Prostate gland (tissue), 2 donors: ENCODE data around the gene CEP85. TPM values are rescaled to one million over a fixed set of nuclear protein-coding genes. Genes with fewer than 3 reads are reported as not detected.

Source experiments
- DNase-seq: peaks from one replicate; pipeline ENCODE4 v3.0.0-alpha.2; 2019; ENCODE audit warnings: low spot score
- H3K27ac ChIP-seq, 2 donors: fragments of 200-600 bp; sonication (generic); 2 replicates each; pipeline ENCODE4 v1.5.1; 2017 to 2019
- H3K27me3 ChIP-seq: fragments of 200-600 bp; sonication (generic); replicated peaks from 2 replicates; pipeline ENCODE4 v1.5.1; 2019; ENCODE audit not compliant: insufficient read depth
- H3K36me3 ChIP-seq, 2 donors: fragments of 200-600 bp; sonication (generic); 1 replicate in 1 of 2; 2 replicates in 1 of 2; pipeline versions ENCODE4 v1.5.1 to v1.8.1; 2017 to 2019
- H3K4me1 ChIP-seq: fragments of 200-600 bp; sonication (generic); replicated peaks from 2 replicates; pipeline ENCODE4 v1.5.1; 2019
- H3K4me3 ChIP-seq, 2 donors: fragments of 200-600 bp; sonication (generic); 2 replicates each; pipeline ENCODE4 v1.5.1; 2017 to 2019
- H3K9me3 ChIP-seq: fragments of 200-600 bp; sonication (generic); 2 replicates; pipeline ENCODE4 v1.5.1; 2017
- POLR2A ChIP-seq: fragments of 450-650 bp; IDR thresholded peaks from one replicate; pipeline ENCODE4 v1.6.1; 2016; ENCODE audit warnings: antibody characterized with exemption, mild to moderate bottlenecking
- POLR2AphosphoS5 ChIP-seq: sonication (generic); formaldehyde crosslinking; IDR thresholded peaks from one replicate; pipeline ENCODE4 v1.6.1; 2017; ENCODE audit warnings: antibody characterized with exemption
- WGBS: methylation state at CpG from one replicate; pipeline ENCODE4 v1.1.5; 2018; 5-methylcytosine and 5-hydroxymethylcytosine counted together
- intact Hi-C: fragments of 100-400 bp; cut with DNase I; formaldehyde crosslinking; loops from one replicate; pipeline ENCODE4 v1.14.2; 2022
- total RNA-seq, 2 donors: library from RNA; depleted of rRNA; stranded (reverse); fragments of >200 nt; gene quantifications; one replicate each; pipeline ENCODE4 v1.1.0, GENCODE V29; 2016
- TF ChIP-seq, protein P1 (sequence below), 4 experiments: fragments of 200-600 bp in 2 of 4; fragments of 450-650 bp in 2 of 4; sonication (generic) in 2 of 4; IDR thresholded peaks; 1 replicate in 3 of 4; 2 replicates in 1 of 4; pipeline ENCODE4 v1.5.1; 2016 to 2019; ENCODE audit warnings: antibody characterized with exemption in 4 of 4, mild to moderate bottlenecking in 2 of 4, moderate library complexity in 2 of 4

CEP85 gene
- total RNA-seq, 2 donors from 2014 or later: 3.4 to 21.0 TPM

DNA sequence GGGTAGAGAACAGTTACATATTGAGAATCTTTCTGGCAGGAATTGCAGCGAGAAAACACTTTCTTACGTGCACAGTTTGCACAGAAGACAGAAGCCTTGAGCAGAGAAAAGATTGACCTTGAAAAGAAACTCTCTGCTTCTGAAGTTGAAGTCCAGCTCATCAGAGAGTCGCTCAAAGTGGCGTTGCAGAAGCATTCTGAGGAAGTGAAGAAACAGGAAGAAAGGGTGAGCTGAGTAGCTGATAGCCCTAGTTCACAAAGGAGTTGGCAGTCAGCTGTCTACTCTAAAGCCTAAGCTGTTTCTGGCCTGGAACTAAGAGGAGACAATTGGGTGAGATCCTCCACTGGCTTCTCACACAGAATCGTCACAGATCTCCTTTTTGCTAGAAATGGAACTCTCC lies 25.6 kb downstream of the CEP85 start:
- Histone ChIP-seq H3K36me3 (no peaks in the 10 kb centered on the region), H3K27me3 (no peaks in the 10 kb centered on the region), H3K9me3 (no peaks in the 10 kb centered on the region), H3K4me1 (no peaks in the 10 kb centered on the region), H3K27ac (no peak overlapping the region), H3K4me3 (no peak overlapping the region)
- intact Hi-C loops: no loop called here
- no peak for DNase-seq
- TF ChIP-seq POLR2A (no peak), POLR2AphosphoS5 (no peak)
- TF ChIP-seq, protein P1, sequence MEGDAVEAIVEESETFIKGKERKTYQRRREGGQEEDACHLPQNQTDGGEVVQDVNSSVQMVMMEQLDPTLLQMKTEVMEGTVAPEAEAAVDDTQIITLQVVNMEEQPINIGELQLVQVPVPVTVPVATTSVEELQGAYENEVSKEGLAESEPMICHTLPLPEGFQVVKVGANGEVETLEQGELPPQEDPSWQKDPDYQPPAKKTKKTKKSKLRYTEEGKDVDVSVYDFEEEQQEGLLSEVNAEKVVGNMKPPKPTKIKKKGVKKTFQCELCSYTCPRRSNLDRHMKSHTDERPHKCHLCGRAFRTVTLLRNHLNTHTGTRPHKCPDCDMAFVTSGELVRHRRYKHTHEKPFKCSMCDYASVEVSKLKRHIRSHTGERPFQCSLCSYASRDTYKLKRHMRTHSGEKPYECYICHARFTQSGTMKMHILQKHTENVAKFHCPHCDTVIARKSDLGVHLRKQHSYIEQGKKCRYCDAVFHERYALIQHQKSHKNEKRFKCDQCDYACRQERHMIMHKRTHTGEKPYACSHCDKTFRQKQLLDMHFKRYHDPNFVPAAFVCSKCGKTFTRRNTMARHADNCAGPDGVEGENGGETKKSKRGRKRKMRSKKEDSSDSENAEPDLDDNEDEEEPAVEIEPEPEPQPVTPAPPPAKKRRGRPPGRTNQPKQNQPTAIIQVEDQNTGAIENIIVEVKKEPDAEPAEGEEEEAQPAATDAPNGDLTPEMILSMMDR (IDR thresholded peaks at IDR 0.05): no peak
- 91% methylated on average over 5 of the region's 5 CpGs for whole genome bisulfite sequencing

DNA sequence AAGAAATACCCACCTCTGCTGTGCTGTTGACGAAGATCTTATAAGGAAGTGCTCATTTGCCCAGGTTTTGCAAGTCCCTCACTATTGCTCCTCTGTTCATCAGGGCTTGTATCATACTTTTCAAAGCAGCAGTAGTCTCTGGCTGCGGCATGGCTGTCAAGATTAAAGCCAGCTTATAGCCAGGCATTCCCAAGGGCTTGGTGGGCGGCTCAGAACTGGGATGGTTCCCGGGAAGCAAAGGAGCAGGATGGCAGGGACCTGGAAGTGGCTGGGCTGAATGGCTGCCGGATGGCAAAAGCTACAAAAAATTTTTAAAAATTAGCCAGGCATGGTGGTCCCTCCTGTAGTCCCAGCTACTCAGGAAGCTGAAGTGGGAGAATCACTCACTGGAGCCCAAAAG lies 29.2 kb downstream of the CEP85 start:
- Histone ChIP-seq H3K27ac (no peak overlapping the region), H3K9me3 (no peaks in the 10 kb centered on the region), H3K4me3 (no peak overlapping the region), H3K4me1 (no peaks in the 10 kb centered on the region), H3K27me3 (no peaks in the 10 kb centered on the region), H3K36me3 (no peaks in the 10 kb centered on the region)
- DNase-seq: no peak
- TF ChIP-seq POLR2AphosphoS5 (no peak), POLR2A (no peak)
- TF ChIP-seq, protein P1 (IDR thresholded peaks at IDR 0.05): no peak
- whole genome bisulfite sequencing: 92% methylated on average over 5 of the region's 5 CpGs
- intact Hi-C loops: no loop called here

DNA sequence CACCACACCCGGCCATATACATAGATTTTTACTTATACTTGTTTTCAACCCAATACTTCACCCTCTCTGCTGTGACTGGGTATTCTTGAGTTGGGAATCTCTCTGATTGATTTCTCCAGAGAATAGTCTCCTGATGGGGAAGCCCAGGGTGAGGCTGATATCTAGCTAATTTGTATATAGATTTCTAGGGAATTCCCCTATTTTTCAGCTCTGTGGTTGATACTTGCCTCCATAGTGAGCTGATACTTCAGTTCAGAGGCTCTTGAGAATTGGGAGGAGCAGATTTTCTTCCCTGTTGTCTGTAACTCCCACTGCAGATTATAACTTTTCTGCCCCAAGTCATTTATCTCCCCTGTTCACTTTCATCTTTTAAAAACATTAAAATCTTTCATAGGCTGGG lies 31.4 kb downstream of the CEP85 start:
- Histone ChIP-seq H3K27ac (no peak overlapping the region), H3K27me3 (no peaks in the 10 kb centered on the region), H3K4me3 (no peak overlapping the region), H3K36me3 (no peaks in the 10 kb centered on the region), H3K9me3 (no peaks in the 10 kb centered on the region), H3K4me1 (no peaks in the 10 kb centered on the region)
- intact Hi-C loops: no loop called here
- 95% methylated on average over 1 of the region's 1 CpG for WGBS
- no peak for DNase-seq
- no peak for TF ChIP-seq POLR2A
- TF ChIP-seq, protein P1 (IDR thresholded peaks at IDR 0.05): no peak
- TF ChIP-seq POLR2AphosphoS5: no peak

DNA sequence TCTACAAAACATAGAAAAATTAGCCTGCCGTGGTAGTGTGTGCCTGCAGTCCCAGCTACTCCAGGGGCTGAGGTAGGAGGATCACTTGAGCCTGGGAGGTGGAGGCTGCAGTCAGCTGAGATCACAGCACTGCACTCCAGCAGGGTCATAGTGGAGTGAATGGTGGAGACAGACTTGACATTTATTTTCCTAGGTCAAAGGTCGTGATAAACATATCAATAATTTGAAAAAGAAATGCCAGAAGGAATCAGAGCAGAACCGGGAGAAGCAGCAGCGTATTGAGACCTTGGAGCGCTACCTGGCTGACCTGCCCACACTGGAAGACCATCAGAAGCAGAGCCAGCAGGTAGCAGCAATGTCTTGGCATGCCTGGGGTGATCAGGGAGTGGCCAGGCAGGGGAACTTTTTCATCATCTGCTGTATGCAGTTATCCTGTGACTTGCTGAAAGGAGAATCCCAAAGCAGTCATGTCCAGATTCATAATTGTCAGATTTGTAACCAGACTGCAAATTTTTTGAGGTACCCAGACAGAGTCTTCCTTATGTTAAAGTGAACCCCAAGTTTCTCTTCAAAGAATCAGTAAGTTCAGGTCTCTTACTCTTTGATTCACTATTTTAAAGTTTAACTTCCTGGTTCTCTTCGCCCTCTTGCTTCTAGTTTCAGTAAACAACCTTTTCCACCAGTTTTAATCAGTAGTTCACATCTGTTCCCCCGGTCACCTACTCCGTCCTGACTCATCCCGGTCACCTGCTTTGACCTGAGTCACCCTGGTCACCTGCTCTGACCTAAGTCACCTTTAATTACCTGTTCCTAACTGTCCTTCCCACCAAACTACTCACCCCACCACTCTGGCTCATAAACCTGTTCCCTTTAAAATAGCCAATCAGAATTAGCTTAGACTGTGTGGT lies 34.5 kb downstream of the CEP85 start:
- Histone ChIP-seq H3K9me3 (no peaks in the 10 kb centered on the region), H3K4me3 (no peak overlapping the region), H3K27ac (no peak overlapping the region), H3K27me3 (no peaks in the 10 kb centered on the region), H3K4me1 (no peaks in the 10 kb centered on the region), H3K36me3 (no peaks in the 10 kb centered on the region)
- TF ChIP-seq, protein P1 (IDR thresholded peaks at IDR 0.05): no peak
- 97% methylated on average over 9 of the region's 9 CpGs for WGBS
- intact Hi-C loops: no loop called here
- no peak for DNase-seq

DNA sequence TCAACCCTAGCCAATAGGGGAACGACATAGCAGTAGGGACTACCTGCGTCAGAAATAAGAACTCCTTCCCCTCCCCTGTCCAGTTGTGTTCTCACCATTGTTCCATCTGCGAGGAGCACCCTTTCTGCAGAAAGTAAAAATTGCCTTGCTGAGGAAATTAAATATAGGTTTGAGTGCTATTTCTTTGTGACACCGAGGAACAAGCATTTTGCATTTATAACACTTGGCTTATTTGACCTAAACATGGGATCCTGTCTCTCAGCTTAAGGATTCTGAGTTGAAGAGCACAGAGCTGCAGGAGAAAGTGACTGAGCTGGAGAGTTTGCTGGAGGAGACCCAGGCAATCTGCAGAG lies 35.2 kb downstream of the CEP85 start:
- DNase-seq: no peak
- Histone ChIP-seq H3K36me3 (no peaks in the 10 kb centered on the region), H3K27ac (no peak overlapping the region), H3K9me3 (no peaks in the 10 kb centered on the region), H3K27me3 (no peaks in the 10 kb centered on the region), H3K4me3 (no peak overlapping the region), H3K4me1 (no peaks in the 10 kb centered on the region)
- TF ChIP-seq, protein P1 (IDR thresholded peaks at IDR 0.05): no peak
- TF ChIP-seq POLR2A: no peak
- TF ChIP-seq POLR2AphosphoS5: no peak
- intact Hi-C loops: no loop called here
- WGBS: 96% methylated on average over 4 of the region's 4 CpGs
